ENCODE measurements around the gene CD3G. TPM values are rescaled to one million over a fixed set of nuclear protein-coding genes. Genes with fewer than 3 reads are reported as not detected.

Gene CD3G
- total and polyA plus RNA-seq, 2 of the 8 experiments (the other 6 are each of a cell fraction or from before 2014, with no cell fraction given) = not detected

GRCh38 chr11:118343248-118343647 lies 896 bp upstream of the CD3G start:
- DNase-seq (ENCODE audit: low read depth in 1 of 2, low spot score in 2 of 2) = no peak
- H3K9me3 ChIP-seq (ENCODE audit: insufficient read depth in 2 of 2, low read depth in 1 of 2, low read length in 1 of 2) = no peaks in the 10 kb centered on the region
- no peak overlapping the region for H3K18ac ChIP-seq (ENCODE audit: extremely low read depth, low read length)
- no peaks in the 10 kb centered on the region for H3K4me1 ChIP-seq (replicated peaks in 1 of 4; ENCODE audit: control insufficient read depth in 3 of 4, insufficient read depth in 4 of 4, low read length in 3 of 4)
- no peak overlapping the region for H3K56ac ChIP-seq (replicated peaks; ENCODE audit: insufficient read length, low read depth, low read length)
- no peak overlapping the region for H3K4me3 ChIP-seq (ENCODE audit: extremely low read depth in 1 of 4, insufficient read depth in 2 of 4, low read depth in 3 of 4, low read length in 4 of 4)
- no peak overlapping the region for H4K5ac ChIP-seq (ENCODE audit: insufficient read length, low read depth, low read length)
- no peak overlapping the region for H4K8ac ChIP-seq (ENCODE audit: extremely low read depth, insufficient read depth, low read length)
- peaks cover 0 to under 1% (median 0%) of the 10 kb centered on the region in 4 experiments; a peak in 2 of 7 replicates for H3K27me3 ChIP-seq (replicated peaks in 1 of 4; ENCODE audit: control insufficient read depth in 3 of 4, extremely low read depth in 1 of 4, insufficient read depth in 3 of 4, low read length in 3 of 4)
- H3K9ac ChIP-seq (replicated peaks in 1 of 4; ENCODE audit: extremely low read depth in 1 of 4, low read depth in 3 of 4, low read length in 3 of 4) = no peak overlapping the region
- H2BK20ac ChIP-seq (ENCODE audit: low read length) = no peak overlapping the region
- no peak overlapping the region for H3K4ac ChIP-seq (replicated peaks; ENCODE audit: insufficient read length, low read depth, low read length)
- no peaks in the 10 kb centered on the region for H4K20me1 ChIP-seq (replicated peaks in 1 of 2; ENCODE audit: control insufficient read depth in 1 of 2, insufficient read depth in 2 of 2, low read length in 2 of 2)
- CTCF ChIA-PET (ENCODE audit: partially characterized antibody) = interaction anchor here (4.9 kb wide), 1 partner anchor 10 kb away, joined by 24 read pairs; no protein-coding TSS in a partner anchor
- no peak overlapping the region for H3K4me2 ChIP-seq (ENCODE audit: insufficient read depth in 1 of 2, low read depth in 2 of 2, low read length in 2 of 2)
- TF ChIP-seq CTBP2 (IDR thresholded peaks at IDR 0.05; ENCODE audit: borderline replicate concordance, insufficient read depth, insufficient read length, low read length) (no peak), SIRT6 (IDR thresholded peaks at IDR 0.05; ENCODE audit: low read length) (no peak), BACH1 (IDR thresholded peaks at IDR 0.05; ENCODE audit: low read length) (no peak), GTF2F1 (IDR thresholded peaks at IDR 0.05; ENCODE audit: borderline replicate concordance, low read depth, low read length) (no peak), KDM5A (IDR thresholded peaks at IDR 0.05; ENCODE audit: low read length) (no peak)
- no peaks in the 10 kb centered on the region; the same call in 1 of the 2 replicates for H3K23me2 ChIP-seq (ENCODE audit: low read depth, low read length)
- no peak overlapping the region for H2BK12ac ChIP-seq (ENCODE audit: low read depth, low read length)
- no peak overlapping the region for H3K23ac ChIP-seq (ENCODE audit: insufficient read length)
- H2AFZ ChIP-seq (ENCODE audit: low read length) = no peak overlapping the region
- no peak overlapping the region for H2AK5ac ChIP-seq (ENCODE audit: low read depth, low read length)
- FAIRE-seq = no peak
- POLR2A ChIA-PET (ENCODE audit: partially characterized antibody) = no interaction called here
- no peak overlapping the region for H3K14ac ChIP-seq (ENCODE audit: insufficient read length)
- H2BK120ac ChIP-seq (replicated peaks; ENCODE audit: low read depth, low read length) = no peak overlapping the region
- no peaks in the 10 kb centered on the region for H3K79me2 ChIP-seq (ENCODE audit: control insufficient read depth in 1 of 2, insufficient read depth in 2 of 2, low read length in 2 of 2)
- H2BK5ac ChIP-seq (ENCODE audit: low read depth, low read length) = no peak overlapping the region
- H4K91ac ChIP-seq (replicated peaks; ENCODE audit: insufficient read length, low read length) = no peak overlapping the region
- H3K36me3 ChIP-seq (ENCODE audit: control insufficient read depth in 2 of 4, insufficient read depth in 4 of 4, low read length in 3 of 4) = no peaks in the 10 kb centered on the region
- H3K79me1 ChIP-seq (ENCODE audit: low read depth, low read length) = no peaks in the 10 kb centered on the region; the same call in 1 of the 2 replicates
- H3K27ac ChIP-seq (ENCODE audit: low read depth, low read length) = no peak overlapping the region
- 83% methylated on average over 9 of the region's 9 CpGs; no CpG with 5 or more reads in 1 of the 2 experiments for WGBS, 2 experiments (ENCODE audit: extremely low coverage in 1 of 2, insufficient coverage in 1 of 2, insufficient read length in 1 of 2, insufficient replicate concordance in 2 of 2, low coverage in 1 of 2, low lambda C conversion rate in 2 of 2, missing lambda C conversion rate in 1 of 2)
- no peak overlapping the region for H2BK15ac ChIP-seq (ENCODE audit: low read length)
